Measurements from ENCODE around the gene PIP4K2A.

- no peak for TF ChIP-seq CTCF (IDR thresholded peaks at IDR 0.05; ENCODE audit: extremely low read depth in 1 of 2, insufficient read depth in 1 of 2, low read depth in 1 of 2, low read length in 2 of 2)
- TF ChIP-seq FOS (IDR thresholded peaks at IDR 0.05; ENCODE audit: borderline replicate concordance, insufficient read depth, low read length), result no peak
- no peak for TF ChIP-seq POLR2AphosphoS5 (IDR thresholded peaks at IDR 0.05; ENCODE audit: insufficient read depth, low read depth, low read length)
- no peak for TF ChIP-seq POLR2A (IDR thresholded peaks at IDR 0.05; ENCODE audit: low read depth, low read length)
- TF ChIP-seq EZH2 (IDR thresholded peaks at IDR 0.05; ENCODE audit: borderline replicate concordance, low read depth, low read length, severe bottlenecking), result no peak
Observed at GRCh38 chr10:22630234-22631174, 83.9 kb downstream of the PIP4K2A start.
